GM21367 (cell line): ENCODE measurements around the gene GDI2.
"Not testable (repeated sequence)": the region's sequence is repeated elsewhere in the genome, so short reads cannot be mapped to it uniquely, and the experiment has no call there.

Experiments used
- ATAC-seq: cut with Tn5 transposase; IDR thresholded peaks from one replicate; pipeline ENCODE4 v1.9.1; 2021; ENCODE audit not compliant: unreplicated experiment

The GDI2 gene

GRCh38 chr10:5813341-5814109 is at the start of gene GDI2:
Gene GDI2, minus strand, starts transcription at chr10:5813434. Its CDS starts 176 bp downstream, at chr10:5813258.
- ATAC-seq, result peak; percentile 66

- peak; percentile 96 for ATAC-seq
These were observed 49.2 kb upstream of the GDI2 start for GRCh38 chr10:5862360-5862961.

GRCh38 chr10:5860066-5860465 is 46.8 kb upstream of the GDI2 start:
- ATAC-seq, result no peak

GRCh38 chr10:5858811-5859210 is 45.6 kb upstream of the GDI2 start:
- no peak for ATAC-seq

GRCh38 chr10:5856701-5857004 is 43.4 kb upstream of the GDI2 start:
- ATAC-seq, result no peak

- no peak for ATAC-seq
These were observed 42.9 kb upstream of the GDI2 start for GRCh38 chr10:5855979-5856700.

GRCh38 chr10:5854131-5854475 is 40.9 kb upstream of the GDI2 start:
- no peak for ATAC-seq

- not testable (repeated sequence) for ATAC-seq
These were observed 33.4 kb upstream of the GDI2 start for GRCh38 chr10:5846667-5847066.

GRCh38 chr10:5844345-5845055 is 31.3 kb upstream of the GDI2 start:
- ATAC-seq, result no peak

- no peak for ATAC-seq
These were observed 30.6 kb upstream of the GDI2 start for GRCh38 chr10:5843686-5844344.

- ATAC-seq, result no peak
These were observed 28.7 kb upstream of the GDI2 start for GRCh38 chr10:5841965-5842364.

GRCh38 chr10:5840314-5841307 is 27.4 kb upstream of the GDI2 start:
- peak; percentile 75 for ATAC-seq

GRCh38 chr10:5836181-5836580 is 22.9 kb upstream of the GDI2 start:
- not testable (repeated sequence) for ATAC-seq

GRCh38 chr10:5835446-5836095 is 22.3 kb upstream of the GDI2 start:
- ATAC-seq, result no peak

GRCh38 chr10:5833814-5834213 is 20.6 kb upstream of the GDI2 start:
- no peak for ATAC-seq

- ATAC-seq, result no peak
These were observed 19.7 kb upstream of the GDI2 start for GRCh38 chr10:5832946-5833345.

GRCh38 chr10:5831446-5831782 is 18.2 kb upstream of the GDI2 start:
- no peak for ATAC-seq

- no peak for ATAC-seq
These were observed 17.6 kb upstream of the GDI2 start for GRCh38 chr10:5830629-5831445.

GRCh38 chr10:5829267-5829666 is 16.0 kb upstream of the GDI2 start:
- ATAC-seq, result no peak
